Measurements from ENCODE around the gene RFC2.
"Not testable (repeated sequence)": the region's sequence is repeated elsewhere in the genome, so short reads cannot be mapped to it uniquely, and the experiment has no call there.

The RFC2 gene

DNA sequence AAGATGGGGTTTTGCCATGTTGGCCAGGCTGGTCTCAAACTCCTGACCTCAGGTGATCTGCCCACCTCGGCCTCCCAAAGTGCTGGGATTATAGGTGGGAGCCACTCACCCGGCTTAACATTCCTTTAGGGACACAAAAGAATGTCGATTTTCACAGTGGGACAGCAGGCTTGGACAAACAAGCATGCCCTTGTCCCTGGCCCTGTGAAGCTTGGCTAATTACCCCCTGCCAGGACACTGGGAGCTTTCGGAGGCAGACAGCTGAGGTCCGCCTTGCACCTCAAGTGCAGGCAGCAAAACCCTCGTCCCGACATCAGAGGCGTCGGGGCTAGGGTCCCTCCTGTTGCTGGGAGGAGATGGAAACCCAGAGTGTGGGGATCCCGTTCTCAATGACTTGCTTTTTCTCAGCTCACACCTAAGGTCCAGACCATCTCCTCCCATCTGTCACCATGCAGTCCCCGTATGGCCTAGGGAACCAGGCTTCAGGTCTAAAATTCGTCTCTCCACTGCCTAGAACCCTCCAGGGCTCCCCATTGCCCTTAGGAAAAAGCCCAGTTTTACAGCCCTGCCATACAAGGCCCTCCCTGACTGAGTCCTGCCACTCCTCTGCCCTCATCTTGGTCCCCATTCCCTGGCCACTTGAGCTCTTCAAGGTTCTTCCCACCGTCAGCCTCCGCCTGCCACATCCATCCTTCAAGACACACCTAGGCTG is 28.7 kb upstream of the RFC2 start:
- DNase-seq: no peak

DNA sequence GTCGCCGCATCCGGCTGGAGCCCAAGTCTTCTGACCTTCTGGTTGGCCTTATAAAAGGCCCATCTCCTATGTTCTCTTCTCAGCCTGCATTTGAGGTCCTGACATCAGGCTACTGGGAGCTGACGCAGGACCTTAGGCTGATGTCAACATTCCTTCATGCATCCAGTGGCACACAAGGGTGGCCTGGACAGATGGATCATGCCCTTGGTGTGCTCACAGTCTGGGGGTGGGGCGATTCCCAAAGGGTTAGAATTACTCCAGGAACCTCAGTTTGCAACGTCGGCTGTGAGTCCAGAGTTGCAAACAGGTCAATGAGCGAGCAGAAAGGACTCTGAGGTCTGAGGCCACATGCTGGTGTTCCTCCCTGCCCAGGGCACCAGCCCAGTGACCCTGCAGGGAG is 26.8 kb upstream of the RFC2 start:
- DNase-seq: no peak

DNA sequence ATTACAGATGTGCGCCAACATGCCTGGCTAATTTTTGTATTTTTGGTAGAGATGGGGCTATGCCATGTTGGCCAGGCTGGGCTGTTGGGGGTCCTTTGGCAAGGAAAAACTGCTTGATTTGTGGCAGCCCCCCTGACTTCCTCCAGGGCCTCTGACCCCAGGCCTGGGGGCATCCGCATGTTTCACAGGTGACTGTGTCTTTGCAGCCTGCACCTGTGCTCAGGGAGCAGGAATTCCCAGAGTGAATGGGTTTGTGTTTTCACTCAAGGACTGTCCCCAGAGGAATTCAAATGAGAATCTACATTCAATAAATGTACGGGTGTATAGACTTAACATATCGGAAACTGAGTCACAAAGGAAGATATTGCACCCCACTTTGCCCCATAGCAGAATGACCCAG is 23.4 kb upstream of the RFC2 start:
- DNase-seq: no peak

DNA sequence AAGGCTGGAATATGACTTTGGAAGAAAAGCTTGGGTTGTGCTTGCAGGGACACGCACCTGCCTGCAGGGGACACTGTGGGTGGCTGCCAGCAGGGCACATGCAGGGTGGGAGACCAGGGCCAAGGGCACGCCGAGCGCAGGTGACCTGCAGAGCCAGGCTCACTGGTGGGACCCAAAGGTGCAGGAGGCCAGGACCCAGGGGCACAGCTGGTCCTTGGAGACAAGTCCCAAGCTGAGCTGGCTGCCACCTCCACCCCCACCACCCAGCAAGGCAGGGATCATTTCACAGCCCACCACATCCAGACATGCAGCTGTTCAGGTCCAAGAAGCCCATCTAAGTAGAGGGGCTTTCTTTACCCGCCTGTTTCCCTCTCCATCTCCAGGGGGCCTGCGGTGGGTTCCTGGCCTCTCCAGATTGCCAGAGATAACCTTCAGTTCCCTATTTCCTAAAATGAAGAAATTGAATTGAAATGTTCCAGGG is 21.2 kb upstream of the RFC2 start:
- DNase-seq: no peak

DNA sequence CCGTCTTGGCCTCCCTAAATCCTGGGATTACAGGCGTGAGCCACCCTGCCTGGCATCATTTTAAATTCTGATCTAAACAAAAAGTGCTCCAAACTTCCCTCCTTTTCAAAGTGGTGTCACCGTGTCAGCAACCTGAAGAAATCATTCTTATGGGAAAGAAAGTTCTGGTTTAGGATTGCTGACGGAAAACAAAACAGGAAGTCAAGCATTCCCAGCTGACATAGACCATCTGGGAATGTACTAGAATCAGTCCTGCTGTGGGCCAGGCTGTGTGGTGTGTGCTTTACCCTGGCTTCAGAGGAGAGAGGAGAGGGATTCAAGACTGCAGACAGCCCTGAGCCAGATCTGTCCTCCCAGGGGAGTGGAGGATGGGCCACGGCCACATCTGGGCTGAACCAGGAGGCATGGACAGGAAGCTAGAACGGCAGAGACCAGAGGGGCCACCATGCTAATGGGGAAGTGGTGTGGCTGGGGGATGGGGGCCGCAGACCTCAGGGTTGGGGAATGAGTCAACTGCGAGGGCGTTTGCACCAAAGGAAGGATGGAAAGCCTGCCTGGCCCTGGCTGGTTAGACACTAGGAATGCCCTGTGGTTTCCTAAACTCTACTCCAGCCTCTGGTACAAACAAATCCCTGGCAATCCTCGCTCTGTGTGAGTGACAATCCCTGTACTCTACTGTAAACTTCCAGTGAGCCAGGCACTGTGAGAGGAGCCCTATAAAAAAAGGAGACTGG is 18.3 kb upstream of the RFC2 start:
- no peak for DNase-seq

DNA sequence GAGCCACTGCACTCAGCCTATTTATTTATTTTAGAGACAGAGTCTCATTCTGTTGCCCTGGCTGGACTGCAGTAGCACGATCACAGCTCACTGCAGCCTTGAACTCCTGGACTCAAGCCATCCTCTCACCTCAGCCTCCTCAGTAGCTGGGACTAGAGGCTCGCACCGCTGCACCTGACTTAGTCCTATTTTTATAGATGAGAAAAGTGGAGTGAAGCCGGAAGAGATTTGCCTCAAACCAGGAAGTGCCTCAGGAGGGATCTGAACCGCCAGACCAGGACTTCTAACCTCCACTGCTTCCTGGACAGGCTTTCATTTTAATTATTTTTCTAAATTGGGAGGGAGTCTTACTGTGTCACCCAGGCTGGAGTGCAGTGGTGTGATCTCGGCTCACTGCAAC is 17.5 kb upstream of the RFC2 start:
- DNase-seq: no peak

DNA sequence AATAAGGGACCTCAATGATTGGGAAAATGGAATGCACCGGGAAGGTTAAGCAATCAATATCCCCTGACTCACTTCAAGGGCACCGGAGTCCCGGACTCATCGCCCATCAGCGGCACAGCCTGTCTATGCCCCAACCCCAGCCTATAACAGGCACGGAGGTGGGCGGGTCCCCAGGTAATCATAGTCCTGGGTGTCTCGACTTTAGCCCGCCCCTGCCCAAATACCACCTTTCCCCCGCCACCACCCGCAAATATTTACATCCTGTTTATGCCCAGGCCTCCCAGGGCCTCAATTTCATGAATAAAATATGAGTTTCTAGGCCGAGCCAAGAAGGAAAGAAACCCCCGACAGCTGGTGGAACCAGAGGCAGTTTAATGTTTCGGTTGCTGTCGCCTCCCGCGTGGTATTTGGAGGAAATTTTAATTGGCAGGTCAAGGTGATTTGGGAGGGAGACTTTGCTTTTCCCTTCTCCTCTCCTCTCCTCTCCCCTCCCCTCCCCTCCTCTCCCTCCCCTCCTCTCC is 15.6 kb upstream of the RFC2 start:
- no peak for DNase-seq

DNA sequence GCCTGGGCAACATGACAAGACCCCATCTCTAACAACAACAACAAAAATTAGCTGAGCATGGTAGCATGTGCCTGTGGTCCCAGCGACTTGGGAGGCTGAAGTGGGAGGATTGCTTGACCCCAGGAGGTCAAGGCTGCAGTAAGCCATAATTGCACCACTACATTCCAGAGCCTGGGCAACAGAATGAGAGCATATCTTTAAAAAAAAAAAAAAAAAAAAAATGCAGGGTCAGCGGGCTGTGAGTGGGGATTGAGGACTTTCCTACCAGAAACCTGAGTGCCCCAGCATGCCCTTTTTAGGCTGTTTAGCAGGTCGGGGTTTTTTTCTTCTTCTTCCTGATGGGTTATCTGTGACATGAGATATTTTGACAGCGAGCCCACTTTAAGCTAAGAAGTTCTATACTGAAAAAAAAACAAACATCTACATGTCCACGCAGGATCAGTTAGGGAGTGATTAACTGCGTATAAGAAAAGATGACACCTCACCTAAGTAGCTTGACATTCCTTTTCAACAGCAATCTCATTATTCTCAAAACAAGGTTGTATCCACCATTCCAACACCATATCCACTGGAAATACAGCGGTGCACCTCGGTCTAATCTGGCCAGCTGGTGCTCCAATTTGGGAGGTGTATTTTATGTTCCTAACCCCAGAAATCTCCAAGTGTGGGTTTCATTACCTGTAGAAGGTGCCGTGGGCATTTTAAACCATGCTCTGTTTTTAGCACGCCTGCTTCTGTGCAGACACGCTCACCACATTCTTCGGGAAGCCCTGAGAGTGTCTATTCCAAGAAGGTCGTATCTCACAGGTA is 13.8 kb upstream of the RFC2 start:
- DNase-seq: no peak

DNA sequence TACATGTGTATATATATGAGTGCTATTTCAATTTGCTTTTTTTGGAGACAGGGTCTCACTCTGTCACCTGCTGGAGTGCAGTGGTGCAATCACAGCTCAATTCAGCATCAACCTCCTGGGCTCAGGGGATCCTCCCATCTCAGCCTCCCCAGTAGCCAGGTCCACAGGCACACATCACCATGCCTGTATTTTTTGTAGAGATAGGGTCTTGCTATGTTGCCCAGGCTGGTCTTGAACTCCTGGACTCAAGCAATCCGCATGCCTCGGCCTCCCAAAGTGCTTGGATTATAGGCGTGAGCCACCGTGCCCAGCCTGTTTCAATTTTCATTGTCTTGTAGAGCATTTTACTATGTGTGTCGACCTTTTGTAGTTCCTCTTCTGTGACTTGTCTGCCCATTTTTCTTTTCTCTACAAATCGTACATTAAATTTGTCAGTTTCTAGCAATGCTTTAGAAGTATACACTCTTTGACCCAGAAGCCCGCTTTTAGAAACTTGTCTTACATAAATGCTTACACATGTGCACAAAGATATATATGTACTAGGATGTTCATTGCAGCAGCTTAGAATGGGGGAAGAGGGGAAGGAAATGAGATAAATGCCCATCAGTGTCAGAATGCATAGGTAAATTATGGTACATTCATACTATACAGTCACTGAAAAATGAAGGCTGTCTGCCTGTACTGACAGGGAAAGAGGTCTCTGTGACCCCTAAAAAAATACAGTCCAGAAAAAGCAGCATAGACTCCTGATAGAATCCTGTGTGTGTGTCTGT is 12.2 kb upstream of the RFC2 start:
- no peak for DNase-seq

DNA sequence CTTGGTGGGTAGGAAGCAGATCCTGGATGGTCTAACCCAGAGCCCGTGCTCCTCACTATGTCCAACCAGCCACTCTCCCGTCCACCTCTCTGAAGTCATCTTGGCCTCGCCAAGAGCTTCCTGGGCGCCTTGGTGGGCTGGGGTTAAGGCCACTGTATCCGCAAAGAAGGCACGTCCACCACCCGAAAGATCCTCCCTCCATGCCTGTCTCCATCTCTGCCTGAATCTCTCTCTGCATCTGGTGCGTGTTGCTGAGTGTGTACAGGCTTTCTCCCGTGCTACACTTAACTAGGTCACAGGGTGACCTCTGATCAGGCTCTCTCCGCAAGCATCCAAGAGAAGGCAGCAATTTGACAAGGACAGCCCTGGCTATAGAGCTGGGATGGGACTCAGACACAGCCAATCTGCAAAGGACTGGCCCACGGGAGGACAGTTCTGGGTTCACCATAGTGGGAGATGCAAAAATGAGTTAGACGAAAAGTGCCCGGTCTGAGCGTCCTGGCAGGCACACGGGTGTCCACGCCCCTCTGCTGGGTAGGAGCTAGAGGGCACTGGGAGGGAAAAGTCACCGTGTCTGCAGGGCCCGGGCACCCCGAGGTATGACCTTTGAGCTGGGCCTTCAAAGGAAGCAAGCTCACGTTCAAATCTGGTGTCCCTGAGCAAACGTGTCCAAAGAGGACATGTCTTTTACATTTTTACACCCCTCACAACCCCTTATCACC is 9.4 kb upstream of the RFC2 start:
- no peak for DNase-seq

DNA sequence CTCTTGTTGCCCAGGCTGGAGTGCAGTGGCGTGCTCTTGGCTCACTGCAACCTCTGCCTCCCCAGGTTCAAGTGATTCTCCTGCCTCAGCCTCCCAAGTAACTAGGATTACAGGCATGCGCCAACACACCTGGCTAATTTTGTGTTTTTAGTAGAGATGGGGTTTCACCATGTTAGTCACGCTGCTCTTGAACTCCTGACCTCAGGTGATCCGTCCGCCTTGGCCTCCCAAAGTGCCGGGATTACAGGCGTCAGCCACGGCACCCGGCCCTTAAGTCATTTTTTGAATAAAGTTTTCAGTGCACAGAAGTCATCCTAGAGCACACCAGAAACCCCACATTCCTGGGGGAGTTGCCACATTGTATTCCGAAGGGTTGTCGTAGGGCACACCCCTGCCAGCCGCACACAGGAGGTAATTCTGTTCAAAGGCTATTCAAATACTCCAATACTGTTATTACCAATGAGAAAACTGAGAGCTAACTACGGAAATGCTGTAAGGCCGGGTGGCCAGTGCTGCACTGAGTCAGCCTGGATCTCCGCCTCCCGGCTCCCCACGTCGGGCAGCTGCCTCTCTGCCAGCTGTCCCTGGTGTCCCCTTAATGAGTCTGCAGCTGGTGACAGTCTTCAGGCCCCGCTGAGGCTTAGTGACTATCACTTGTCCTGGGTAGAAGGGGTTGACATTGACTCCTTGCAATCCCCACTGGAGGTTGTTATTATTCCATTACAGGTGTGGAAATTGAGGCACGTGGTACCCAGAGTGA is 8.6 kb upstream of the RFC2 start:
- DNase-seq: no peak

DNA sequence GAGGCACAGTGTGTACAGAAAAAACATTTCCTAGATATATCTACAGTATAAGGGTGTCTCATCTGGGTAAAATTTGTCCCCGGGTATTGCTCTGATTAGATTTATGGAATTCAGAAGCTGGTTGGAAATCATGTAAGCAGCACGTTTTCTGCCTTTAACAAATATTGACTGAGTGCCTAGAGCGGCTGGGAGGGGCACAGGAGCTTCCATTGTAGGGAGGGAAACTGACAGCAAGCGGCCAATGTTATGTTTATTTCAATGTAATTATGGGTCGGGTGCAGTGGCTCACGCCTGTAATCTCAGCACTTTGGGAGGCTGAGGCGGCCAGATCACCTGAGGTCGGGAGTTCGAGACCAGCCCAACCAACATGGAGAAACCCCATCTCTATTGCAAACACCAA is 4.4 kb upstream of the RFC2 start:
- DNase-seq: no peak

DNA sequence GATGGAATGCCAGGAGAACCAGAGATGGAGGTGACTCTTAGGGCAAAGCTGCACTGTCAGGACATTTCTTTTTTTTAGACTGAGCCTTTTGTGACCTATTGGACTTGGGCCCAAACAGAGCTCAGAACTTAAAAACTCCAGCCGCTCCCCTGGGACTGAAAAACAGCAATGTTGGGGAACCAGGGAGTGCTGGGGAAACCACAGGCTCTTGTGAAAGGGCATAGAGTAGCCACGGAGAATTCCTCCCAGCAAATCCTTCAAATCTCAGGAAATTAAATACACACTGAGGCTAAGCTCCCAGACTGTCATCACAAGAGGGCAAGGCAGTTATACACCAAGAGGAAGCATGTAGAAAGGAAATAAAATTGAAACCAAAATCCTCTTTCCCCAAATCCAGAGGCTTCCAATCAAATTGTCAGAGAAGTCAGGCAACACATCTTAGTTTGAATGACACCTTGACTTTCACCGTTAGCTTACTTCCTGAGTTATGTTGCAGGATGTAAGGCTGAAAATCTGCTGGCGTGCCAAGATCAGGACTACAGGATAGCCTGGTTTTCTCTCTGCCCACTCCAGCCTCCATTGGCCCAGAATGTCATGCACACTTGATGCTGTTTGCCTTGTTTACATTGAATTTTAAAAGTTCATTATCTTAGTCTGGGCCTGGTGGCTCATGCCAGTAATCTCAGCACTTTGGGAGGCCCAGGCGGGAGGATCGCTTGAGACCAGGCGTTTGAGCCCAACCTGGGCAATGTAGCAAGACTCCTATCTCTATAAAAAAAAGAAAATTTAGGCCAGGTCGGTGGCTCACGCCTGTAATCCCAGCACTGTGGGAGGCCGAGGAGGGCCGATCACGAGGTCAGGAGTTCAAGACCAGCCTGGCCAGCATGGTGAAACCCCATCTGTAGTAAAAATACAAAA is 2.6 kb upstream of the RFC2 start:
- DNase-seq: no peak

DNA sequence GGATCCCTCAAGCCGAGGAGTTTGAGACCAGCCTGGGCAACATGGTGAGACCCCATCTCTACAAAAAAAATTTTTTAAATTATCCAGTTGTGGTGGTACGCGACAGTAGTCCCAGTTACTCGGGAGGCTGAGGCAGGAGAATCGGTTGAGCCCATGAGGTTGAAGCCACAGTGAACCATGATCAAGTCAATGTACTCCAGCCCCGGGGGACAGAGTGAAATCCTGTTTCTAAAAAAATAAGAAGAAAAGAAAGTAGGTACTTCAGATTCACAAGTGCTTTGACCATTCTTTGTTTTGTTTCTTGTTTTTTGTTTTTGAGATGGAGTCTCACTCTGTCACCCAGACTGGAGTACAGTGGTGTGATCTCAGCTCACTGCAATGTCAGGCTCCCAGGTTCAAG is 1.3 kb upstream of the RFC2 start:
- not testable (repeated sequence) for DNase-seq

DNA sequence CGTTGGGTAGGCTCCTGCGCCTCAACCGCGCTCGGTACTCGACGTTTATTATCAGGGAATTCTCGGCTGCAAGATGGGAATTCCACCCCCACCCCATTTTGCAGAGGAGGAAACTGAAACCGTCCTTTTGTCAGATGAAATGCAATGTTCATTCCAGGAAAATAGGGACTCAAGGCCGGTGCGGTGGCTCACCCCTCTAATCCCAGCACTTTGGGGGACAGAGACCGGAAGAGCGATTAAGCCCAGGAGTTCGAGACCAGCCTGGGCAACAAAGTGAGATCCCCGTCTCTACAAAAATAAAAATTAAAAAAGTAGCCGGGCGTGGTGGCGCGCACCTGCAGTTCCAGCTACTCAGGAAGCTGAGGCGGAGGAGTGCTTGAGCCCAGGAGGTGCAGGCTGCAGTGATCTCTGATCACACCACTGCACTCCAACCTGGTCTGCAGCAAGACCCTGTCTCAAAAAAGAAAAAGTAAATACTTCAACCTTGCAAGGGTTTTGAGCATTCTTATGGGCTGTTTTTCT is 720 bp upstream of the RFC2 start:
- DNase-seq: no peak

DNA sequence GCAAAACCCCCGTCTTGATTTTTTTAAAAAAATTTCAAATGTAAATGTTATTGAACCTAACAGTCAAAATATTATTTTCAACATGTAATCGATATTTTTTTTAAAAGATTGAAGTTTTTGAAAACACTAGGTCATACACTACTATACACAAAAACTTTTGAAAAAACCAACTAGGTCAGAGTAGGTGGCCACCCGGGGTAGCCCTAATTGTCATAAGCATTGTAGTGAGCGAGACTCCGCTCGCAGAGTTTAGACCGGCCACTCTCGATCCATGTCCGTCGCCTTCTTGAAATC is 417 bp downstream of the RFC2 start:
- no peak for DNase-seq

DNA sequence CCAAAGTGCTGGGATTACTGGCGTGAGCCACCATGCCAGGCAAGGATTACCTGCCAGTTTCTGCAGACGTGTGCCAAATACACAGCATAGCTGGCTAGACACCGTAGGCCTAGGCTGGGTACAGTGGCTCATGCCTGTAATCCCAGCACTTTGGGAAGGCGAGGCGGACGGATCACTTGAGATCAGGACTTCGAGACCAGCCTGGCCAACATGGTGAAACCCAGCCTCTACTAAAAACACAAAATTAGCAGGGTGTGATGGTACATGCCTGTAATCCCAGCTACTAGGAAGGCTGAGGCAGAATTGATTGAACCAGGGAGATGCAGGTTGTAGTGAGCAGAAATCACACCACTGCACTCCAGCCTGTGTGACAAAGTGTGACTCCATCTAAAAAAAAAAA is 868 bp downstream of the RFC2 start:
- no peak for DNase-seq

DNA sequence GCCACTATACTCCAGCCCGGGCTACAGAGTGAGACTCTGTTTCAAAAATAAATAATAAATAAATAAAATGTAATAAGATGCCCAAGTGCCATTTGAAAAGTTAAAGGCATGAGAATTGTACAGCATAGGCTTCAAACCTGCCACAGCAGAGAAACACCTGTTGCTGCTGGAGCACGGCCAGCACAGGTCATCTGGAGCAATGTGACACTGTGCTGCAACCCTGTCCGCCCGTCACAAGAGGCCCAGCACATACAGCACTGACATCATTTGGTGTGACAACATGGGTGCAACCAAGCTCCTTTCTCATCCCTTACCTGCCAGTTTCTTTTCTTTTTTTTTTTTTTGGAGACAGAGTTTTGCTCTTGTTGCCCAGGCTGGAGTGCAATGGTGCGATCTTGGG is 1.3 kb downstream of the RFC2 start:
- DNase-seq: no peak

DNA sequence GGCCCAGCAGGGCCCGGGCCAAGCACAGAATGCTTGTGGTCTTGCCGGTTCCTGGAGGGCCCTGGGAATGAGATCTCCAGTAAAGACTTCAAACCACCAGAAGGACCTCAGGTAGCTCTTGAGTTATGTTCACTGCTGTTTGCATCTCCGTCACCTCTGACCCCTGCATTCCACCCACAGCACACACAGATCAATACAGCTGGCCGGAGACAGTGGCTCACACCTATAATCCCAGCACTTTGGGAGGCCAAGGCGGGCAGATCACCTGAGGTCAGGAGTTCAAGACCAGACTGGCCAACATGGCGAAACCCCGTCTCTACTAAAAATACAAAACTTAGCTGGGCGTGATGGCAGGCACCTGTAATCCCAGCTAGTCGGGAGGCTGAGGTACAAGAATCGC is 5.1 kb downstream of the RFC2 start:
- not testable (repeated sequence) for DNase-seq

DNA sequence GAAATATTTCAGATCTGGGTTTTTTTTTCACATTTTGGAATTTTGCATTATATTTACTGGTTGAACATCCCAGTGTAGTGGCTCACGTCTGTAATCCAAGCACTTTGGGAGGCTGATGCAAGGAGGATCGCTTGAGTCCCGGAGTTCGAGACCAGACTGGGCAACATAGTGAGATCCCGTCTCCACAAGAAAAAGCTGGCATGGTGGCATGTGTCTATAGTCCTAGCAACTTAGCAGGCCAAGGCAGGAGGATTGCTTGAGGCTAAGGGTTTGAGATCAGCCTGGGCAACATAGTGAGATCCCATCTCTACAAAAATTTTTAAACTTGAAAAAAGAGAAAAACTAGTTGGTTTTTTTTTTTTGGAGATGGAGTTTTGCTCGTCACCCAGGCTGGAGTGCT is 6.0 kb downstream of the RFC2 start:
- no peak for DNase-seq

Data from activated CD4-positive, CD25-positive, alpha-beta regulatory T cell treated with anti-CD3 and anti-CD28 coated beads, Interleukin-2, amount 50 U/mL, for 72 hours (primary cell).